H1 (cell line): ENCODE data around the gene KLHL5. TPM values are rescaled to one million over a fixed set of nuclear protein-coding genes. Genes with fewer than 3 reads are reported as not detected.

Source experiments
- CTCF ChIA-PET: fragments of 300-600 bp; sonication (Branson Sonifier 250); formaldehyde crosslinking; loops from one replicate; lab custom pipeline; 2021; ENCODE audit not compliant: partially characterized antibody; lab: Charles Lee
- POLR2A ChIA-PET: fragments of 300-600 bp; sonication (Branson Sonifier 250); formaldehyde crosslinking; loops from one replicate; lab custom pipeline; 2021; ENCODE audit warnings: inconsistent platforms; ENCODE audit not compliant: partially characterized antibody; lab: Charles Lee
- DNase-seq, 2 experiments: peaks; one replicate each; pipeline versions ENCODE4 v3.0.0 to v3.0.0-alpha.2; 2010 to 2022; ENCODE audit warnings: low spot score in 2 of 2, low read depth in 1 of 2, mixed read lengths in 1 of 2
- FAIRE-seq: peaks from 2 replicates; lab custom pipeline; 2011; peaks lifted over from hg19 to GRCh38; lab: Jason Lieb, UNC
- H2AFZ ChIP-seq: 2 replicates; pipeline ENCODE4 v1.8.1; 2012; ENCODE audit warnings: low read length, inconsistent platforms
- H2AK5ac ChIP-seq: 2 replicates; pipeline ENCODE4 v1.6.1; 2013; ENCODE audit warnings: low read depth, low read length
- H2BK120ac ChIP-seq: replicated peaks from 2 replicates; pipeline ENCODE3; 2013; ENCODE audit warnings: low read depth, low read length, inconsistent platforms
- H2BK12ac ChIP-seq: 2 replicates; pipeline ENCODE4 v1.6.1; 2013; ENCODE audit warnings: low read depth, low read length
- H2BK15ac ChIP-seq: 2 replicates; pipeline ENCODE4 v1.6.1; 2013; ENCODE audit warnings: low read length
- H2BK20ac ChIP-seq: 2 replicates; pipeline ENCODE4 v1.6.1; 2013; ENCODE audit warnings: low read length
- H2BK5ac ChIP-seq: 2 replicates; pipeline ENCODE4 v1.6.1; 2013; ENCODE audit warnings: low read depth, low read length
- H3K14ac ChIP-seq: 2 replicates; pipeline ENCODE4 v1.6.1; 2013; ENCODE audit warnings: inconsistent platforms; ENCODE audit not compliant: insufficient read length
- H3K18ac ChIP-seq: 2 replicates; pipeline ENCODE4 v1.6.1; 2013; ENCODE audit warnings: low read length; ENCODE audit errors: extremely low read depth
- H3K23ac ChIP-seq: 2 replicates; pipeline ENCODE4 v1.6.1; 2013; ENCODE audit warnings: inconsistent platforms; ENCODE audit not compliant: insufficient read length
- H3K23me2 ChIP-seq: 2 replicates; pipeline ENCODE4 v1.6.1; 2013; ENCODE audit warnings: low read depth, low read length
- H3K27ac ChIP-seq: 2 replicates; pipeline ENCODE4 v1.6.1; 2011; ENCODE audit warnings: low read depth, low read length, inconsistent platforms
- H3K27me3 ChIP-seq, 4 experiments: replicated peaks in 1 of 4; 1 replicate in 1 of 4; 2 replicates in 3 of 4; pipeline versions ENCODE4 v1.6.1 to v1.8.1; 2011 to 2013; ENCODE audit warnings: low read length in 3 of 4, mild to moderate bottlenecking in 3 of 4, inconsistent platforms in 2 of 4, mixed read lengths in 2 of 4, moderate library complexity in 1 of 4; ENCODE audit not compliant: control insufficient read depth in 3 of 4, insufficient read depth in 3 of 4; ENCODE audit errors: extremely low read depth in 1 of 4
- H3K36me3 ChIP-seq, 4 experiments: 2 replicates each; pipeline versions ENCODE4 v1.6.1 to v1.8.1; 2011 to 2013; ENCODE audit warnings: mild to moderate bottlenecking in 4 of 4, low read length in 3 of 4, moderate library complexity in 2 of 4, control low read depth in 1 of 4, inconsistent platforms in 1 of 4; ENCODE audit not compliant: insufficient read depth in 4 of 4, control insufficient read depth in 2 of 4
- H3K4ac ChIP-seq: replicated peaks from 2 replicates; pipeline ENCODE3; 2013; ENCODE audit warnings: low read length, low read depth, mixed read lengths, inconsistent platforms; ENCODE audit not compliant: insufficient read length
- H3K4me1 ChIP-seq, 4 experiments: replicated peaks in 1 of 4; 1 replicate in 1 of 4; 2 replicates in 3 of 4; pipeline versions ENCODE4 v1.6.1 to v1.8.1; 2011 to 2013; ENCODE audit warnings: low read length in 3 of 4, inconsistent platforms in 2 of 4, mixed read lengths in 1 of 4; ENCODE audit not compliant: insufficient read depth in 4 of 4, control insufficient read depth in 3 of 4
- H3K4me2 ChIP-seq, 2 experiments: 2 replicates each; pipeline versions ENCODE4 v1.6.1 to v1.8.1; 2011 to 2013; ENCODE audit warnings: low read depth in 2 of 2, low read length in 2 of 2, control low read depth in 1 of 2, inconsistent platforms in 1 of 2, mild to moderate bottlenecking in 1 of 2; ENCODE audit not compliant: insufficient read depth in 1 of 2
- H3K4me3 ChIP-seq, 4 experiments: fragments of 200-600, 300-600 bp in 1 of 4; sonication (generic), shearing (Covaris generic), sonication (Bioruptor Twin) in 1 of 4; 2 replicates each; pipeline versions ENCODE4 v1.5.1 to v1.8.1; 2011 to 2016; ENCODE audit warnings: low read length in 4 of 4, low read depth in 3 of 4, control low read depth in 2 of 4, inconsistent platforms in 2 of 4, mild to moderate bottlenecking in 2 of 4, mixed read lengths in 1 of 4, moderate library complexity in 1 of 4; ENCODE audit not compliant: insufficient read depth in 2 of 4; ENCODE audit errors: extremely low read depth in 1 of 4
- H3K56ac ChIP-seq: replicated peaks from 2 replicates; pipeline ENCODE3; 2013; ENCODE audit warnings: low read depth, mild to moderate bottlenecking, mixed read lengths, low read length, inconsistent platforms; ENCODE audit not compliant: insufficient read length
- H3K79me1 ChIP-seq: 2 replicates; pipeline ENCODE4 v1.6.1; 2013; ENCODE audit warnings: low read depth, low read length, control low read depth
- H3K79me2 ChIP-seq, 2 experiments: 2 replicates each; pipeline versions ENCODE4 v1.6.1 to v1.8.1; 2012 to 2013; ENCODE audit warnings: low read length in 2 of 2, mild to moderate bottlenecking in 2 of 2, inconsistent platforms in 1 of 2; ENCODE audit not compliant: insufficient read depth in 2 of 2, control insufficient read depth in 1 of 2
- H3K9ac ChIP-seq, 4 experiments: replicated peaks in 1 of 4; 1 replicate in 1 of 4; 2 replicates in 3 of 4; pipeline versions ENCODE4 v1.6.1 to v1.8.1; 2011 to 2013; ENCODE audit warnings: low read depth in 3 of 4, low read length in 3 of 4, control low read depth in 2 of 4, mild to moderate bottlenecking in 2 of 4, moderate library complexity in 2 of 4, inconsistent platforms in 1 of 4; ENCODE audit errors: extremely low read depth in 1 of 4
- H3K9me3 ChIP-seq, 2 experiments: 2 replicates each; pipeline versions ENCODE4 v1.6.1 to v1.8.1; 2012 to 2013; ENCODE audit warnings: mild to moderate bottlenecking in 2 of 2, moderate library complexity in 2 of 2, control low read depth in 1 of 2, inconsistent platforms in 1 of 2, low read depth in 1 of 2, low read length in 1 of 2, mixed read lengths in 1 of 2; ENCODE audit not compliant: insufficient read depth in 2 of 2
- H4K20me1 ChIP-seq, 2 experiments: replicated peaks in 1 of 2; 2 replicates each; pipeline versions ENCODE3 to v1.8.1; 2011 to 2013; ENCODE audit warnings: inconsistent platforms in 2 of 2, low read length in 2 of 2, mild to moderate bottlenecking in 1 of 2; ENCODE audit not compliant: insufficient read depth in 2 of 2, control insufficient read depth in 1 of 2
- H4K5ac ChIP-seq: 2 replicates; pipeline ENCODE4 v1.6.1; 2013; ENCODE audit warnings: low read length, low read depth, mixed read lengths, inconsistent platforms; ENCODE audit not compliant: insufficient read length
- H4K8ac ChIP-seq: 2 replicates; pipeline ENCODE4 v1.8.0; 2013; ENCODE audit warnings: mild to moderate bottlenecking, moderate library complexity, low read length, inconsistent platforms; ENCODE audit not compliant: insufficient read depth; ENCODE audit errors: extremely low read depth
- H4K91ac ChIP-seq: replicated peaks from 2 replicates; pipeline ENCODE3; 2013; ENCODE audit warnings: low read length, mixed read lengths, inconsistent platforms; ENCODE audit not compliant: insufficient read length
- ASH2L ChIP-seq: fragments of 200-600, 300-600 bp; sonication (generic); IDR thresholded peaks from one replicate; pipeline ENCODE4 v1.7.1; 2017; ENCODE audit warnings: low read length
- ATF3 ChIP-seq: IDR thresholded peaks from 2 replicates; pipeline ENCODE4 v1.6.1; 2011; ENCODE audit warnings: low read depth, mild to moderate bottlenecking, low read length; ENCODE audit not compliant: insufficient read depth
- BACH1 ChIP-seq: IDR thresholded peaks from 2 replicates; pipeline ENCODE4 v1.6.1; 2012; ENCODE audit warnings: low read length, improper control_type of control experiment
- BCL11A ChIP-seq, 2 experiments: IDR thresholded peaks; one replicate each; pipeline ENCODE4 v1.6.1; 2011; ENCODE audit warnings: low read depth in 2 of 2, low read length in 2 of 2, mild to moderate bottlenecking in 2 of 2
- EZH2 ChIP-seq: fragments of 200-600 bp; sonication (generic); IDR thresholded peaks from 2 replicates; pipeline ENCODE4 v1.7.1; 2012; ENCODE audit warnings: low read depth, mild to moderate bottlenecking, moderate library complexity, low read length, inconsistent platforms; ENCODE audit not compliant: severe bottlenecking
- GTF2F1 ChIP-seq: IDR thresholded peaks from 2 replicates; pipeline ENCODE4 v1.6.1; 2012; ENCODE audit warnings: low read depth, low read length, improper control_type of control experiment, borderline replicate concordance
- JUN ChIP-seq: IDR thresholded peaks from 2 replicates; pipeline ENCODE4 v1.6.1; 2011; ENCODE audit warnings: low read depth, mild to moderate bottlenecking, improper control_type of control experiment, low read length
- PHF8 ChIP-seq: fragments of 200-600 bp; sonication (generic); conservative IDR thresholded peaks from 2 replicates; pipeline ENCODE4 v1.7.1; 2012; ENCODE audit warnings: low read depth, mild to moderate bottlenecking, inconsistent platforms, low read length, moderate library complexity
- POLR2AphosphoS5 ChIP-seq: IDR thresholded peaks from 2 replicates; pipeline ENCODE4 v1.6.1; 2011; ENCODE audit warnings: low read depth, low read length
- POU5F1 ChIP-seq: IDR thresholded peaks from 2 replicates; pipeline ENCODE4 v1.6.1; 2011; ENCODE audit warnings: low read depth, mild to moderate bottlenecking, low read length, moderate library complexity
- SAP30 ChIP-seq: fragments of 300-600 bp; sonication (generic); IDR thresholded peaks from 2 replicates; pipeline ENCODE4 v1.7.1; 2012; ENCODE audit warnings: low read length, moderate library complexity, mild to moderate bottlenecking, inconsistent platforms; ENCODE audit not compliant: insufficient read depth, insufficient replicate concordance
- SIN3A ChIP-seq, 2 experiments: IDR thresholded peaks in 1 of 2; conservative IDR thresholded peaks in 1 of 2; 2 replicates each; pipeline ENCODE4 v1.6.1; 2011 to 2012; ENCODE audit warnings: low read length in 2 of 2, improper control_type of control experiment in 1 of 2, low read depth in 1 of 2, mild to moderate bottlenecking in 1 of 2
- SIX5 ChIP-seq: IDR thresholded peaks from 2 replicates; pipeline ENCODE4 v1.6.1; 2011; ENCODE audit warnings: mild to moderate bottlenecking, low read depth, low read length
- SP2 ChIP-seq: IDR thresholded peaks from 2 replicates; pipeline ENCODE4 v1.6.1; 2012; ENCODE audit warnings: mild to moderate bottlenecking, low read length, inconsistent platforms
- SP4 ChIP-seq: IDR thresholded peaks from 2 replicates; pipeline ENCODE4 v1.6.1; 2012; ENCODE audit warnings: low read length, inconsistent platforms
- WGBS, 2 experiments: shearing (Covaris generic) in 1 of 2; methylation state at CpG; one replicate each; pipeline versions ENCODE4 v1.1.6 to v1.1.7; 2013 to 2015; ENCODE audit warnings: low lambda C conversion rate in 2 of 2, mixed read lengths in 2 of 2, inconsistent platforms in 1 of 2, low coverage in 1 of 2, missing lambda C conversion rate in 1 of 2; ENCODE audit not compliant: insufficient replicate concordance in 2 of 2, insufficient coverage in 1 of 2, insufficient read length in 1 of 2; ENCODE audit errors: extremely low coverage in 1 of 2, missing lambda C conversion rate in 1 of 2; 5-methylcytosine and 5-hydroxymethylcytosine counted together
- polyA plus RNA-seq, 7 experiments: library from polyadenylated mRNA; depleted of rRNA in 3 of 7; stranded (reverse) in 5 of 7; unstranded in 2 of 7; fragments of >200 nt in 5 of 7; fragments of 200-250 nt in 2 of 7; gene quantifications; 1 replicate in 5 of 7; 2 replicates in 1 of 7; 4 replicates in 1 of 7; pipeline versions ENCODE4 v1.2.1 to v1.2.3, GENCODE V29; 2011 to 2013; ENCODE audit warnings: missing spikeins in 2 of 7, mixed read lengths in 2 of 7
- total RNA-seq: library from RNA; stranded (reverse); fragmentation: NEBNext Ultra II Directional; extraction: Animal tissue kit (Norgen Biotek cat#: 25700); gene quantifications from 2 replicates; pipeline ENCODE4 v1.2.1, GENCODE V29; 2021

Gene KLHL5
- total and polyA plus RNA-seq, 2 of the 8 experiments (the other 6 are each of a cell fraction or from before 2014, with no cell fraction given), result 13.0 to 23.6 TPM

GRCh38 chr4:39120418-39120817, 58.4 kb downstream of the KLHL5 start:
- Histone ChIP-seq H2AK5ac (no peak overlapping the region), H3K27ac (no peak overlapping the region), H4K8ac (no peak overlapping the region), H3K79me2 (no peaks in the 10 kb centered on the region), H4K5ac (no peak overlapping the region), H3K4me3 (no peak overlapping the region), H3K18ac (no peak overlapping the region), H3K4me1 (no peaks in the 10 kb centered on the region), H4K20me1 (no peaks in the 10 kb centered on the region), H3K36me3 (peaks cover 0 to 2% (median 0%) of the 10 kb centered on the region in 4 experiments; a peak in 1 of 8 replicates), H4K91ac (no peak overlapping the region), H3K4ac (no peak overlapping the region), H3K56ac (no peak overlapping the region), H3K79me1 (no peaks in the 10 kb centered on the region), H2AFZ (no peak overlapping the region), H3K9ac (no peak overlapping the region), H2BK20ac (no peak overlapping the region), H3K14ac (no peak overlapping the region), H3K9me3 (no peaks in the 10 kb centered on the region), H3K27me3 (no peaks in the 10 kb centered on the region), H2BK120ac (no peak overlapping the region), H2BK5ac (no peak overlapping the region), H3K4me2 (no peak overlapping the region), H3K23me2 (no peaks in the 10 kb centered on the region), H2BK15ac (no peak overlapping the region), H2BK12ac (no peak overlapping the region), H3K23ac (no peak overlapping the region)
- FAIRE-seq (no peak), DNase-seq (no peak)
- WGBS, 2 experiments, result 89% methylated on average over 1 of the region's 1 CpG; no CpG with 5 or more reads in 1 of the 2 experiments
- POLR2A ChIA-PET, result no interaction called here
- CTCF ChIA-PET, result interaction anchor here (1.9 kb wide), 1 partner anchor 15 kb away, joined by 5 read pairs; no protein-coding TSS in a partner anchor
- TF ChIP-seq BCL11A (IDR thresholded peaks at IDR 0.05; ENCODE audit: low read depth in 2 of 2, low read length in 2 of 2) (no peak), EZH2 (no peak), SP2 (no peak), BACH1 (no peak), SAP30 (no peak), GTF2F1 (no peak), ASH2L (no peak), JUN (no peak), SP4 (no peak), POU5F1 (no peak), ATF3 (no peak), SIN3A (conservative IDR thresholded peaks at IDR 0.05 in 1 of 2, IDR thresholded peaks at IDR 0.05 in 1 of 2; ENCODE audit: low read depth in 1 of 2, low read length in 2 of 2) (no peak), PHF8 (no peak), SIX5 (no peak), POLR2AphosphoS5 (no peak)
